Measurements from ENCODE around the gene LSM3.

LSM3 gene

GRCh38 chr3:14132689-14133088, 45.9 kb upstream of the LSM3 start:
- no peak for DNase-seq (ENCODE audit: low read depth)
- TF ChIP-seq, protein P1, sequence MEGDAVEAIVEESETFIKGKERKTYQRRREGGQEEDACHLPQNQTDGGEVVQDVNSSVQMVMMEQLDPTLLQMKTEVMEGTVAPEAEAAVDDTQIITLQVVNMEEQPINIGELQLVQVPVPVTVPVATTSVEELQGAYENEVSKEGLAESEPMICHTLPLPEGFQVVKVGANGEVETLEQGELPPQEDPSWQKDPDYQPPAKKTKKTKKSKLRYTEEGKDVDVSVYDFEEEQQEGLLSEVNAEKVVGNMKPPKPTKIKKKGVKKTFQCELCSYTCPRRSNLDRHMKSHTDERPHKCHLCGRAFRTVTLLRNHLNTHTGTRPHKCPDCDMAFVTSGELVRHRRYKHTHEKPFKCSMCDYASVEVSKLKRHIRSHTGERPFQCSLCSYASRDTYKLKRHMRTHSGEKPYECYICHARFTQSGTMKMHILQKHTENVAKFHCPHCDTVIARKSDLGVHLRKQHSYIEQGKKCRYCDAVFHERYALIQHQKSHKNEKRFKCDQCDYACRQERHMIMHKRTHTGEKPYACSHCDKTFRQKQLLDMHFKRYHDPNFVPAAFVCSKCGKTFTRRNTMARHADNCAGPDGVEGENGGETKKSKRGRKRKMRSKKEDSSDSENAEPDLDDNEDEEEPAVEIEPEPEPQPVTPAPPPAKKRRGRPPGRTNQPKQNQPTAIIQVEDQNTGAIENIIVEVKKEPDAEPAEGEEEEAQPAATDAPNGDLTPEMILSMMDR (IDR thresholded peaks at IDR 0.05; ENCODE audit: control insufficient read depth, insufficient read depth, low read depth, low read length, missing control alignments): no peak
- no peak overlapping the region for H3K4me3 ChIP-seq (ENCODE audit: control insufficient read depth, low read depth, low read length)

- no peak for DNase-seq (ENCODE audit: low read depth)
- TF ChIP-seq, protein P1 (IDR thresholded peaks at IDR 0.05; ENCODE audit: control insufficient read depth, insufficient read depth, low read depth, low read length, missing control alignments): no peak
- H3K4me3 ChIP-seq (ENCODE audit: control insufficient read depth, low read depth, low read length): no peak overlapping the region
Measured at GRCh38 chr3:14133188-14133800, 45.3 kb upstream of the LSM3 start.

- no peak for DNase-seq (ENCODE audit: low read depth)
- no peak overlapping the region for H3K4me3 ChIP-seq (ENCODE audit: control insufficient read depth, low read depth, low read length)
- TF ChIP-seq, protein P1 (IDR thresholded peaks at IDR 0.05; ENCODE audit: control insufficient read depth, insufficient read depth, low read depth, low read length, missing control alignments): no peak
Measured at GRCh38 chr3:14133876-14134275, 44.7 kb upstream of the LSM3 start.

DNA sequence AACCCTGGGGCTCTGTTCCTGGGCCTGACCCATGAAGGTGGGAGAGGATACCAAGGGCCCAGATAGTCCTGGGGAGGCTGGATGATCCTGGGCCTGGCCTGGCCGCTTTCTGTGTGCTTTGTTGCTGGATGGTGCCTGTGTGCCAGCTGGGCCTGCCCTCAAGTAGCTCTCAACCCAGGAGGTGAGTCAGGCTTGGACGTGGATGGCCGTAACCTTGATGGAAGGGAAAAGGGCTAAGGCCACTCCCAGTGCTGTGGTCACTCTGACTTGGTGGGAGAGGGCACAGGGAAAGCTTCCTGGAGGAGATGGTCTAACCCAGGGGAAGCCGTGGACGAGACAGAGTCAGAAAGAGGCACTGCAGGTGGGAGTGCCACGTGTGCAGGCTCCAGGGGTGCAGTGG, 44.3 kb upstream of the LSM3 start:
- TF ChIP-seq, protein P1 (IDR thresholded peaks at IDR 0.05; ENCODE audit: control insufficient read depth, insufficient read depth, low read depth, low read length, missing control alignments): no peak
- H3K4me3 ChIP-seq (ENCODE audit: control insufficient read depth, low read depth, low read length): no peak overlapping the region
- no peak for DNase-seq (ENCODE audit: low read depth)

DNA sequence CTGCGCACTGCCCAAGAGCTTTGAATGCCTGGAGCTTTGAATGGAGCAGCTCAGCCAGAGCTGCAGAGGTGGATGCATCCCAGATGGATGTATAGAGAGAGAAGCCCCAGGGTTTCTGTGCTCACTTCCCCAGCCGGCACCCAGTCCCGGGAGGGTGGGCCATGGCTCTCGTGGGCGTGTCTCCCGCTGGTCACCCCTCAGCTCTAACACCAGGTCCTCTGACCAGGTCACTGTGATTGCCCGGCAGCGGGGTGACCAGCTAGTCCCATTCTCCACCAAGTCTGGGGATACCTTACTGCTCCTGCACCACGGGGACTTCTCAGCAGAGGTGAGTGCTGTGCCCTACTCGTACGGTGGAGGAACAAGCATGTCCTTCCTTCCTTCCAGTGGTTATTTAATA, 43.0 kb upstream of the LSM3 start:
- no peak for DNase-seq (ENCODE audit: low read depth)
- H3K4me3 ChIP-seq (ENCODE audit: control insufficient read depth, low read depth, low read length): no peak overlapping the region
- TF ChIP-seq, protein P1 (IDR thresholded peaks at IDR 0.05; ENCODE audit: control insufficient read depth, insufficient read depth, low read depth, low read length, missing control alignments): no peak

- no peak for DNase-seq (ENCODE audit: low read depth)
- TF ChIP-seq, protein P1 (IDR thresholded peaks at IDR 0.05; ENCODE audit: control insufficient read depth, insufficient read depth, low read depth, low read length, missing control alignments): no peak
- no peak overlapping the region for H3K4me3 ChIP-seq (ENCODE audit: control insufficient read depth, low read depth, low read length)
Measured at GRCh38 chr3:14137004-14137403, 41.6 kb upstream of the LSM3 start.

DNA sequence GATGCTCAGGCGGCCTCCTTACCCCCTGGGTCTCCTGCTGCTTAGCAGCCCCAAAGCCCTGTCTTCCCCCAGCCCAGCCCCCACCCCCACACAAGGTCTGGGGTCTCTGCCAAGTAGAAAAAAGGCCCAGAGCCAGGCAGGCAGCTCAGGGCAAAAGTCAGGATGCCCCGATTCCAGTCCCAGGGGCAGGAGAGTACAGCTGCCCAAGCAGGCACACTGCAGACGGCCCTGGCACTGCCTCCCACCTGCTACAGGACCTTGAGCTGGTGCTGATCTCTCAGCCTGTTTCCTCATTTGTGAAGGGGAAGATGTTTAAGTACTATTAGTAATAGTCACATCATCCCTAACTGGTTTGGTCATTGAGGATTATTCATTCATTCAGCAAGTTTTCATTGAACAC, 41.2 kb upstream of the LSM3 start:
- DNase-seq (ENCODE audit: low read depth): no peak
- no peak overlapping the region for H3K4me3 ChIP-seq (ENCODE audit: control insufficient read depth, low read depth, low read length)
- TF ChIP-seq, protein P1 (IDR thresholded peaks at IDR 0.05; ENCODE audit: control insufficient read depth, insufficient read depth, low read depth, low read length, missing control alignments): no peak

All from AG09309 (cell line).